ENCODE results near the gene KRT16. TPM values are rescaled to one million over a fixed set of nuclear protein-coding genes. Genes with fewer than 3 reads are reported as not detected.
"Not testable (repeated sequence)": the region's sequence is repeated elsewhere in the genome, so short reads cannot be mapped to it uniquely, and the experiment has no call there.

Gene KRT16
- polyA plus RNA-seq, 1 donor = not detected

DNA sequence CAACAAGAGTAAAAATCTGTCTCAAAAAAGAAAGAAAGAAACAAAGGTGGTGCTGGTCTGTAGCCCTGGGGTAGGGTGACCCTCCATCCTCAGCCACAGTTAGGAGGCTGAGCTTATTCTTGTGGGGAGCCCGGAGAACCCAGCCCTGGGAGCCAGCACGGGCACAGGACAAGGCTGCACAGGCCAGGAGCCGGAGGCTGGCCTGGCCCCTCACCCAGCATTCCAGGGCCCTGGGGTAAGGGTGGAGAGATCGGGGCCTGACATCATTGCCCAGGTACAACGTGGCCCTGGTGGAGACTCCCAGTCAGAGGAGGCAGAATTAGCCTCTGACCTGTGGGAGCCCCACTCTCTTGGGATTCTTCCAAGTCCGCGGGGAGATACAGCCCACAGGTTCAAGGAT is 22.1 kb upstream of the KRT16 start:
- Histone ChIP-seq H3K27ac (ENCODE audit: low read length) (no peak overlapping the region), H3K9me3 (ENCODE audit: control insufficient read depth, low read depth, low read length) (peaks cover 4% of the 10 kb centered on the region), H3K4me3 (ENCODE audit: low read length) (no peak overlapping the region), H3K36me3 (ENCODE audit: control insufficient read depth, insufficient read depth, low read length) (no peaks in the 10 kb centered on the region), H3K4me1 (ENCODE audit: control insufficient read depth, insufficient read depth, low read length) (peaks cover 3% of the 10 kb centered on the region), H3K27me3 (ENCODE audit: control insufficient read depth, insufficient read depth, low read length) (no peaks in the 10 kb centered on the region)
- DNase-seq = no peak
- WGBS (ENCODE audit: insufficient coverage, low lambda C conversion rate) = no CpG with 5 or more reads among the region's 7 CpGs

DNA sequence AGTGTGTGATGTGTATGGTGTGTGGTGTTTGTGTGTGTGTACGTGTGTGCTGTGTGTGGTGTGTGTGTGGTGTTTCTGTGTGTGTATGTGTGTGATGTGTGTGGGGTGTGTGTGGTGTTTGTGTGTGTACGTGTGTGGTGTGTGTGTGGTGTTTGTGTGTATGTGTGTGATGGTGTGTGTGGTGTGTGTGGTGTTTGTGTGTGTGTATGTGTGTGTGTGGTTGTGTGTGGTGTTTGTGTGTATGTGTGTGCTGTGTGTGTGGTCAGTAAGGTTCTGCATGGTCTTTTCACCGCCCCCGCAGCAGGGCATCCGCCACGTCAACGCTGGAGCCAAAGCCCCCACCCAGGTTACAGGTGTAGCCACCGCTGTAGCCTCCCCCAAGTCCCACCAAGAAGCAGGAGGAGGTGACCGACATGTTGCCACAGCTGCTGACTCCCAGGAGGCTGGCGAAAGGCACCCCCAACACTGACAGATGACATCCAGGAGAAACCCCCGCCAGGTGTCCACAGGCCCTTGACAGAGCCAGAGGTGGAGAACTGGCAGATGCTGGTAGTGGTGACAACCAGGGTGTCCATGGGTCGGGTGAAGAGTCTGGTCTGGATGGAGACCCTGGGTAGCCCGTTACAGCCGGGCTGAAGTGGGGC is 21.1 kb upstream of the KRT16 start:
- H3K27me3 ChIP-seq (ENCODE audit: control insufficient read depth, insufficient read depth, low read length) = no peaks in the 10 kb centered on the region
- DNase-seq = no peak
- no peak overlapping the region for H3K27ac ChIP-seq (ENCODE audit: low read length)
- H3K4me1 ChIP-seq (ENCODE audit: control insufficient read depth, insufficient read depth, low read length) = peaks cover 3% of the 10 kb centered on the region
- no peaks in the 10 kb centered on the region for H3K36me3 ChIP-seq (ENCODE audit: control insufficient read depth, insufficient read depth, low read length)
- no peak overlapping the region for H3K4me3 ChIP-seq (ENCODE audit: low read length)
- no CpG with 5 or more reads among the region's 14 CpGs for WGBS (ENCODE audit: insufficient coverage, low lambda C conversion rate)
- peaks cover 4% of the 10 kb centered on the region for H3K9me3 ChIP-seq (ENCODE audit: control insufficient read depth, low read depth, low read length)

- no peak overlapping the region for H3K27ac ChIP-seq (ENCODE audit: low read length)
- WGBS (ENCODE audit: insufficient coverage, low lambda C conversion rate) = no CpG with 5 or more reads among the region's 5 CpGs
- H3K4me3 ChIP-seq (ENCODE audit: low read length) = no peak overlapping the region
- no peaks in the 10 kb centered on the region for H3K36me3 ChIP-seq (ENCODE audit: control insufficient read depth, insufficient read depth, low read length)
- peaks cover 4% of the 10 kb centered on the region for H3K9me3 ChIP-seq (ENCODE audit: control insufficient read depth, low read depth, low read length)
- H3K4me1 ChIP-seq (ENCODE audit: control insufficient read depth, insufficient read depth, low read length) = peaks cover 3% of the 10 kb centered on the region
- no peaks in the 10 kb centered on the region for H3K27me3 ChIP-seq (ENCODE audit: control insufficient read depth, insufficient read depth, low read length)
- no peak for DNase-seq
These were observed 20.0 kb upstream of the KRT16 start for GRCh38 chr17:41632482-41633105.

DNA sequence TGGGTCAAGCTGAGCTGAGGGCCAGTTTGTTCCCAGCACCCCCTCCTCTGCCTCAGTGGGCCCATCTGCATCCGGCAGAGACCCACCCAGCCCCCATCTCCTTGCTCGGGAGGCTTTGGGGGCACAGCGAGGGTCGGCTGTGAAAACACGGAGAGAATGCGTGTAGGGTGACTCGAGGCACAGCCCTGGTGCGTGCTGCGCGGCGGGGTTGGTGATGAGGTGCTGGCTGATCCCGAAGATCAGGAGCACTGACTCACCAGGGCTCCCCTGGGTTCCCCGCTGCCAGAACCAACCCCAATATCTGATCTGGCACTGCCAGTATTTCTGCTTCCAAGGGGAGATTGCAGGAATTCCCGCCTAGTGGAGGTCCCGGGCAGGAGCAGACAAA is 19.3 kb upstream of the KRT16 start:
- Histone ChIP-seq H3K27me3 (ENCODE audit: control insufficient read depth, insufficient read depth, low read length) (no peaks in the 10 kb centered on the region), H3K27ac (ENCODE audit: low read length) (no peak overlapping the region), H3K4me1 (ENCODE audit: control insufficient read depth, insufficient read depth, low read length) (peaks cover 3% of the 10 kb centered on the region), H3K9me3 (ENCODE audit: control insufficient read depth, low read depth, low read length) (peaks cover 4% of the 10 kb centered on the region), H3K4me3 (ENCODE audit: low read length) (no peak overlapping the region), H3K36me3 (ENCODE audit: control insufficient read depth, insufficient read depth, low read length) (no peaks in the 10 kb centered on the region)
- WGBS (ENCODE audit: insufficient coverage, low lambda C conversion rate) = no CpG with 5 or more reads among the region's 15 CpGs
- DNase-seq = no peak

DNA sequence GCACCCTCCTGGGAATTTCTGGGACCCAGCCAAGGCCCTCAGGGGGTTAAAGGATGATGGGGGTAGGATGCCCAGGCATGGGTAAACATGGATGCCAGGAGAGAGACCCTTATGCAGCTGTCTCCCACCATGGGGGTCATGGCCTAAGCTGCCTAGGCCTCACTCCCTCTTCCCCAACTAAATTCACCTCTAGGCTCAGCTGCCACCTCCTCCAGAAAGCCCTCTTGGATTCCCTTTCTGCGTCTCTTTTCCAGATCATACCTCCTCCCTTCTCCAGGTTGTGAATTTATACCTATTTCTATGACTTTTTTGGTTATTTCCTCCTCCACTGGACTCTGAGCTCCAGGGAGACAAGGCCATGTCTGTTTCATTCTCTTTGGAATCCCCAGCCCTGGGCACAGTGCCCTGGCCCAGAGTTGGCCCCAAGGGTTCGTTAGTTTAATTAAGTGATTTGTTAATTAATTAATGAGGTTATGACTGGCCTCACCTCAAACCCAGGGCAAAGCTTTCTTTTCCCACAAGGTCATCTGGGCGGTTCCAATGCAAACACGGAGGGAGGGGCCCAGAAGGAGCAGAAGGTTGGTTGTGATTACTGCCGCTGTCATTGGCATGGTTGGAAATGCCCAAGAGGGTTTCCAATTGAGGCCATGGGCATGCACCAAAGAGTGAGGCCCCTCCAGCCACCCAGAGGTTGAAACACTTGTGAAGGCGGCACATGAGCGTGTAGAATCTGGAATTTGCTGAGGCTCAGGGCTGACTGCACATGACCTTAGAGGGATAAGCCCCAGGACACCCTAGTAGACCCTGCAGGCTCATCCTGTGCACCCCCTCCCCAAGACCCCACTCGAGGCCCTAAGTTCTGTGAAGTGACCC is 18.7 kb upstream of the KRT16 start:
- H3K4me1 ChIP-seq (ENCODE audit: control insufficient read depth, insufficient read depth, low read length) = peaks cover 3% of the 10 kb centered on the region
- no peaks in the 10 kb centered on the region for H3K36me3 ChIP-seq (ENCODE audit: control insufficient read depth, insufficient read depth, low read length)
- no peak overlapping the region for H3K4me3 ChIP-seq (ENCODE audit: low read length)
- no peaks in the 10 kb centered on the region for H3K27me3 ChIP-seq (ENCODE audit: control insufficient read depth, insufficient read depth, low read length)
- no peak for DNase-seq
- 100% methylated on average over 1 of the region's 8 CpGs for WGBS (ENCODE audit: insufficient coverage, low lambda C conversion rate)
- H3K27ac ChIP-seq (ENCODE audit: low read length) = no peak overlapping the region
- peaks cover 4% of the 10 kb centered on the region for H3K9me3 ChIP-seq (ENCODE audit: control insufficient read depth, low read depth, low read length)

DNA sequence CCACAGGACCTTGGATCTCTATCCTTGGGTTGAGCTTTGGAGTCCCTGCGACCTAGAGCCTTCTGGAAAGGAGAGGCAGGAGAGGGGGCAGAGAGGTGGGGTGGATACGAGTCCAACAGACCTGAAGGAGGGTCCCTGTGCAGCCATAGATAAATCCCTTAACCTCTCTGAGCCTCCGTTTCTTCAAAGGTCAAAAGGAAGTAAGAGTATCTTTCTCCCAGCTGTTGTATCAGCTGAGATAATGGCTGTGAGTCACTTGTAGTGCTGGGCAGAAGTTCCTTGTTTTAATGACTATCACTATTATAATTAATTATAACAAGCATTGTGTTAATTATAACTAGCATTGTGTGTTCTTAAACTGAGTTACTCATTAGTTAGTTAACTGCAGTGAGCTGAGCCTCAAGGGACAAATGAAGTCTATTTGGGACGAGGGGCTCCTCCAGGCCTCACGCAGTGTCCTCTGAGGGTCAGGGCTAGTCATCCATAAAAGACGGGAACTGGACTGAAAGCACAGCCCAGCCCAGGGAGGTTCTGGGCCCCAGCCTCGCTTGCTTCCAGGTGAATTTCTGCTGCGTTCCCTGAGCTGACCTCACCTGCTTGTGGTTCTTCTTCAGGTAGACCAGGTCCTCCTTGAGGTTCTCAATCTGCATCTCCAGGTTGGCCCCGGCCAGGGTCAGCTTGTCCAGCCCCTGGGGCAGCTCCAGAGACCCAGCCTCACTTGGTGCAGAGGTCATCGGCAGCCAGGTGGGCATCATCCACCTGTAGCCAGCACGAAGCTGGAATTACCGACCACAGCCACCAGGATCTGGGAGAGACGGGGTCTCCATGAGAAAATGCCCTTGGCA is 17.5 kb upstream of the KRT16 start:
- H3K36me3 ChIP-seq (ENCODE audit: control insufficient read depth, insufficient read depth, low read length) = no peaks in the 10 kb centered on the region
- no peaks in the 10 kb centered on the region for H3K27me3 ChIP-seq (ENCODE audit: control insufficient read depth, insufficient read depth, low read length)
- peaks cover 4% of the 10 kb centered on the region for H3K9me3 ChIP-seq (ENCODE audit: control insufficient read depth, low read depth, low read length)
- no peak for DNase-seq
- peaks cover under 1% of the 10 kb centered on the region for H3K4me1 ChIP-seq (ENCODE audit: control insufficient read depth, insufficient read depth, low read length)
- H3K27ac ChIP-seq (ENCODE audit: low read length) = no peak overlapping the region
- H3K4me3 ChIP-seq (ENCODE audit: low read length) = no peak overlapping the region
- WGBS (ENCODE audit: insufficient coverage, low lambda C conversion rate) = no CpG with 5 or more reads among the region's 13 CpGs

DNA sequence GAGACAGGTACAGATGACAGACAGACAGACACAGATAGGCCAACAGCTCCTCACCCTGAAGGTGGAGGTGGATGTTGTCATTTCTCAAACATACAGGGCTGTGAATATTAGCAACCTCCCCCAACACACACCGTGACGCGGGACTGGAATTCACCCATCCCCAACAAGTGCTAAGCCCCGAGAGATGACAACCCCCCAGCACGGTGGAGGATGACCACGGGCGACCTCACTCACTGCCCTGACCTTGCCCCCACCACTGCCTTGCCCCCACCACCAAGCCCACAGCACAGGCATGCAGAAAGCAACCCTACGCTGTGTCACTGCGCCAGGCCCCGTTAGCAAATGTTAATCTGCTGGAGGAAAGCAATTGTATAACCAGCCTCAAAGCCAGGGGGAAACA is 16.7 kb upstream of the KRT16 start:
- no CpG with 5 or more reads among the region's 10 CpGs for WGBS (ENCODE audit: insufficient coverage, low lambda C conversion rate)
- DNase-seq = no peak
- H3K36me3 ChIP-seq (ENCODE audit: control insufficient read depth, insufficient read depth, low read length) = no peaks in the 10 kb centered on the region
- H3K4me1 ChIP-seq (ENCODE audit: control insufficient read depth, insufficient read depth, low read length) = no peaks in the 10 kb centered on the region
- H3K4me3 ChIP-seq (ENCODE audit: low read length) = no peak overlapping the region
- H3K27me3 ChIP-seq (ENCODE audit: control insufficient read depth, insufficient read depth, low read length) = no peaks in the 10 kb centered on the region
- peaks cover 4% of the 10 kb centered on the region for H3K9me3 ChIP-seq (ENCODE audit: control insufficient read depth, low read depth, low read length)
- H3K27ac ChIP-seq (ENCODE audit: low read length) = no peak overlapping the region

DNA sequence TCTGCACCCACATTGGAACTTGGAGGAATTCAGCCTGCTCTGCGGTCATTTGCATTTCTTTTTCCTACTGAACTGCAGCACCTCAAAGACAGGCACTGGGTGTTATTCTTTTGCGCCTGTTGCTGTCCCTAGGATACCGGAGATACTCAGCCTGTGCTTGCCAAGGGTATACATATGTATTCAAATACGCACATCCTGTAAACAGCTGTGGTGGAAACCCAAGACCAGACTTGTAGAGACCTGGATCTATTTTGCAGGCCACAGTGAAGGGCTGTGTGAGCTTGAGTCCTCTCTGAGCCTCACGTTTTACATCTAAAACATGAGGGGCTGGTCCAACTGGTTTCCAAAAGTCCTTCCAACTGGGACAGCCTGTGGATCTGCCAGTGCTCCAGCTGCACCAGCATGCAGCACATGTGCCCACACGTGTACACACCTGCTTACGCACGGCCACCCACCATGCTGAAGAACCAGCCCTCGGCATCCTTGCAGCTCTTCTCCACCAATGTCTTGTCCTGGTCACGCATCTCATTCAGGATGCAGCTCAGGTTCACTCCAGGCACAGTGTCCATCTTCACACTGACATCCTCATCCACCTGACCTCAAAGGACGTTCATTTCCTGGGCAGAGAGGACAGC is 16.2 kb upstream of the KRT16 start:
- WGBS (ENCODE audit: insufficient coverage, low lambda C conversion rate) = 100% methylated on average over 1 of the region's 11 CpGs
- H3K4me1 ChIP-seq (ENCODE audit: control insufficient read depth, insufficient read depth, low read length); H3K27me3 ChIP-seq (ENCODE audit: control insufficient read depth, insufficient read depth, low read length); DNase-seq; H3K27ac ChIP-seq (ENCODE audit: low read length); H3K4me3 ChIP-seq (ENCODE audit: low read length); H3K36me3 ChIP-seq (ENCODE audit: control insufficient read depth, insufficient read depth, low read length); H3K9me3 ChIP-seq (ENCODE audit: control insufficient read depth, low read depth, low read length): not testable (repeated sequence)

DNA sequence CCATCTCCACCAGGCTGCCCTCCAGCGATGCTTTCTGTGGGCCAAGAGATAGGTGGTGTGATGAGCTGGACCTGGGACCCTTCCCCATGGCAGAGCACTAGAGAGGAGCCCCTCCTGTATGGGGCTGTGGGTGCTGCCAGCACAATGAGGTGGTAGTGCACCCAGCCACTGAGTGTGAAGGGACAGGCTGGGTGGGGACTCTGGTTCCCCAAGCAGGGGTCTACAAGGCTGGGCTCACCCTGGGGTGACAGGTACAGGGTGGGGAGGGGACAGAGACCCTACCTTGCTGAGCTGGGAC is 15.5 kb upstream of the KRT16 start:
- not testable (repeated sequence) for H3K36me3 ChIP-seq (ENCODE audit: control insufficient read depth, insufficient read depth, low read length); H3K27ac ChIP-seq (ENCODE audit: low read length); H3K4me1 ChIP-seq (ENCODE audit: control insufficient read depth, insufficient read depth, low read length); DNase-seq; H3K27me3 ChIP-seq (ENCODE audit: control insufficient read depth, insufficient read depth, low read length); H3K9me3 ChIP-seq (ENCODE audit: control insufficient read depth, low read depth, low read length); H3K4me3 ChIP-seq (ENCODE audit: low read length)
- no CpG with 5 or more reads among the region's 1 CpG for WGBS (ENCODE audit: insufficient coverage, low lambda C conversion rate)
